Measurements from ENCODE around the gene TTC6. TPM values are rescaled to one million over a fixed set of nuclear protein-coding genes. Genes with fewer than 3 reads are reported as not detected.

Gene TTC6
- total RNA-seq, 1 experiment from 2014 or later: 0.54 TPM

DNA sequence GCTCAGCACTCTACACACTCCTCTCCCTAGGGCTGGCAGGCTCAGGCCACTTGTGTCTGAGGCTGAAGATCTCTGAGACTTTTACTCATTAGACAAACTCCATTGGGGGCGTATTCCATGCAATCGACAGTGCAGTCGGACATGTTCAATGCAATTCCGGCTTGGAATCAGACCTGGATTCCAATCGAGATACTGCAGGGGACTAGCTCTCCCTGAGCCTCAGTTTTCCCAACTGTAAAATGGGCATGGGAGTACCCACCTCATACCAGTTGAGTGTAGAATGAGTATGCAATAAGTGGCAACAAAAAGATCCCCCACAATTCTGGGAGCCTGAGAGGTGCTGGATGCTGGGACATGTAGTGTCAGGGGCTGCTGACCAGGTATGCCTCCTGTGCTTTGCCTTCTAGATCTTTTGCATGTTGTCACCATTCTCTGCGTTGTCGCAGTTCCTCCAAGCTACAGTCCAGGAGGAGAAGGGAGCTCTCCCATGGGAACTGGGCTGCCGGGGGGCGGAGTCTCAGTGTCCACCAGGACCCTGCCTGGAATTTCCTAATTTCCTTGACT, 8.3 kb downstream of the TTC6 start:
- H3K36me3 ChIP-seq (ENCODE audit: control insufficient read depth, insufficient read depth, low read length): no peaks in the 10 kb centered on the region
- H3K27ac ChIP-seq (ENCODE audit: low read length): no peak overlapping the region
- no peak overlapping the region for H3K4me3 ChIP-seq (ENCODE audit: low read depth in 2 of 2, low read length in 2 of 2)
- no peaks in the 10 kb centered on the region for H3K4me1 ChIP-seq (ENCODE audit: control insufficient read depth, insufficient read depth, low read length)
- intact Hi-C loops (cut with micrococcal nuclease; ENCODE audit: unreplicated experiment) (loop anchor here (10.0 kb wide), 1 partner anchor 271 kb away; no protein-coding TSS in a partner anchor), in situ Hi-C loops (cut with HindIII; ENCODE audit: low pct_unique_long_range_greater_than_20kb, low sequenced_read_pairs) (no loop called here)
- POLR2A ChIA-PET: no interaction called here
- no peaks in the 10 kb centered on the region for H3K9me3 ChIP-seq (ENCODE audit: control insufficient read depth, insufficient read depth, low read depth, low read length)
- CTCF ChIA-PET: interaction anchor here (0.6 kb wide), 1 partner anchor 15 kb away, joined by 6 read pairs; no protein-coding TSS in a partner anchor
- ATAC-seq (no peak), DNase-seq (ENCODE audit: low read depth, low spot score) (no peak)
- no TSS peak for BruUV-seq (replicated peaks)
- TF ChIP-seq, protein P1, sequence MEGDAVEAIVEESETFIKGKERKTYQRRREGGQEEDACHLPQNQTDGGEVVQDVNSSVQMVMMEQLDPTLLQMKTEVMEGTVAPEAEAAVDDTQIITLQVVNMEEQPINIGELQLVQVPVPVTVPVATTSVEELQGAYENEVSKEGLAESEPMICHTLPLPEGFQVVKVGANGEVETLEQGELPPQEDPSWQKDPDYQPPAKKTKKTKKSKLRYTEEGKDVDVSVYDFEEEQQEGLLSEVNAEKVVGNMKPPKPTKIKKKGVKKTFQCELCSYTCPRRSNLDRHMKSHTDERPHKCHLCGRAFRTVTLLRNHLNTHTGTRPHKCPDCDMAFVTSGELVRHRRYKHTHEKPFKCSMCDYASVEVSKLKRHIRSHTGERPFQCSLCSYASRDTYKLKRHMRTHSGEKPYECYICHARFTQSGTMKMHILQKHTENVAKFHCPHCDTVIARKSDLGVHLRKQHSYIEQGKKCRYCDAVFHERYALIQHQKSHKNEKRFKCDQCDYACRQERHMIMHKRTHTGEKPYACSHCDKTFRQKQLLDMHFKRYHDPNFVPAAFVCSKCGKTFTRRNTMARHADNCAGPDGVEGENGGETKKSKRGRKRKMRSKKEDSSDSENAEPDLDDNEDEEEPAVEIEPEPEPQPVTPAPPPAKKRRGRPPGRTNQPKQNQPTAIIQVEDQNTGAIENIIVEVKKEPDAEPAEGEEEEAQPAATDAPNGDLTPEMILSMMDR (IDR thresholded peaks at IDR 0.05): no peak
- no peak for TF ChIP-seq POLR2AphosphoS5 (IDR thresholded peaks at IDR 0.05; ENCODE audit: low read depth, low read length)
- TF ChIP-seq SIN3A (IDR thresholded peaks at IDR 0.05; ENCODE audit: borderline replicate concordance, insufficient read depth, low read depth, low read length): no peak
- TF ChIP-seq TCF7L2 (IDR thresholded peaks at IDR 0.05; ENCODE audit: low read depth, low read length): no peak
- no peak for TF ChIP-seq REST (IDR thresholded peaks at IDR 0.05; ENCODE audit: insufficient read depth in 1 of 2, low read depth in 2 of 2, low read length in 1 of 2)
- H3K27me3 ChIP-seq (ENCODE audit: control insufficient read depth, insufficient read depth, low read length): peaks cover 3% of the 10 kb centered on the region

GRCh38 chr14:37606678-37607077, 11.2 kb downstream of the TTC6 start:
- ChIA-PET POLR2A (no interaction called here), CTCF (no interaction called here)
- TF ChIP-seq REST (IDR thresholded peaks at IDR 0.05; ENCODE audit: insufficient read depth in 1 of 2, low read depth in 2 of 2, low read length in 1 of 2) (no peak), TCF7L2 (IDR thresholded peaks at IDR 0.05; ENCODE audit: low read depth, low read length) (no peak), POLR2AphosphoS5 (IDR thresholded peaks at IDR 0.05; ENCODE audit: low read depth, low read length) (no peak), SIN3A (IDR thresholded peaks at IDR 0.05; ENCODE audit: borderline replicate concordance, insufficient read depth, low read depth, low read length) (no peak)
- TF ChIP-seq, protein P1 (IDR thresholded peaks at IDR 0.05): no peak
- Histone ChIP-seq H3K27me3 (ENCODE audit: control insufficient read depth, insufficient read depth, low read length) (no peaks in the 10 kb centered on the region; the same call in none of the 2 replicates), H3K4me1 (ENCODE audit: control insufficient read depth, insufficient read depth, low read length) (no peaks in the 10 kb centered on the region), H3K27ac (ENCODE audit: low read length) (no peak overlapping the region), H3K4me3 (ENCODE audit: low read depth in 2 of 2, low read length in 2 of 2) (no peak overlapping the region), H3K36me3 (ENCODE audit: control insufficient read depth, insufficient read depth, low read length) (no peaks in the 10 kb centered on the region), H3K9me3 (ENCODE audit: control insufficient read depth, insufficient read depth, low read depth, low read length) (no peaks in the 10 kb centered on the region)
- BruUV-seq (replicated peaks): no TSS peak
- in situ Hi-C loops (cut with HindIII; ENCODE audit: low pct_unique_long_range_greater_than_20kb, low sequenced_read_pairs): no loop called here
- ATAC-seq (no peak), DNase-seq (ENCODE audit: low read depth, low spot score) (no peak)
- intact Hi-C loops (cut with micrococcal nuclease; ENCODE audit: unreplicated experiment): loop anchor here (10.0 kb wide), 1 partner anchor 268 kb away; no protein-coding TSS in a partner anchor

Measured in Panc1 (cell line).